Loucy (cell line): ENCODE data around the gene PUSL1.

Experiments used
- H2AFZ ChIP-seq: fragments of 200-600 bp; sonication (generic); 2 replicates; pipeline ENCODE4 v1.6.0; 2016; ENCODE audit warnings: antibody characterized with exemption, mild to moderate bottlenecking, low read length, moderate library complexity
- H3F3A ChIP-seq: fragments of 200-600 bp; 2 replicates; pipeline ENCODE4 v1.6.0; 2016; ENCODE audit warnings: antibody characterized with exemption, low read depth, mild to moderate bottlenecking
- H3K27me3 ChIP-seq: fragments of 200-600 bp; sonication (generic); 2 replicates; pipeline ENCODE4 v1.6.1; 2014; ENCODE audit warnings: low read length, mild to moderate bottlenecking; ENCODE audit not compliant: insufficient read depth, poor library complexity, severe bottlenecking
- H3K36me3 ChIP-seq: fragments of 200-600 bp; sonication (generic); 2 replicates; pipeline ENCODE4 v1.6.1; 2016; ENCODE audit warnings: low read length; ENCODE audit not compliant: insufficient read depth
- H3K4me1 ChIP-seq: fragments of 200-600 bp; sonication (generic); 2 replicates; pipeline ENCODE4 v1.5.1; 2014; ENCODE audit warnings: low read length, mild to moderate bottlenecking; ENCODE audit not compliant: insufficient read depth, poor library complexity, severe bottlenecking
- H3K4me2 ChIP-seq: fragments of 200-600 bp; sonication (generic); 2 replicates; pipeline ENCODE4 v1.6.0; 2014; ENCODE audit warnings: antibody characterized with exemption, low read length, low read depth, mild to moderate bottlenecking; ENCODE audit not compliant: poor library complexity, severe bottlenecking
- H3K4me3 ChIP-seq: fragments of 200-600 bp; sonication (generic); 2 replicates; pipeline ENCODE4 v1.5.1; 2014; ENCODE audit warnings: low read length, mild to moderate bottlenecking, mixed read lengths; ENCODE audit not compliant: poor library complexity, severe bottlenecking
- H3K79me2 ChIP-seq: fragments of 200-600 bp; sonication (generic); 2 replicates; pipeline ENCODE4 v1.6.1; 2014; ENCODE audit warnings: low read length; ENCODE audit not compliant: insufficient read depth
- H3K9ac ChIP-seq: fragments of 200-600 bp; sonication (generic); 2 replicates; pipeline ENCODE4 v1.6.0; 2014; ENCODE audit warnings: mild to moderate bottlenecking, low read depth, low read length, moderate library complexity; ENCODE audit not compliant: poor library complexity, severe bottlenecking
- H3K9me2 ChIP-seq: fragments of 200-600 bp; sonication (generic); replicated peaks from 2 replicates; pipeline ENCODE4 v1.6.1; 2016; ENCODE audit warnings: low read depth, low read length, mixed read lengths
- H3K9me3 ChIP-seq: fragments of 200-600 bp; sonication (generic); 2 replicates; pipeline ENCODE4 v1.6.1; 2014; ENCODE audit warnings: mild to moderate bottlenecking, antibody characterized with exemption, low read length, low read depth; ENCODE audit not compliant: insufficient read depth
- H4K20me1 ChIP-seq: fragments of 200-600 bp; sonication (generic); 2 replicates; pipeline ENCODE4 v1.6.0; 2014; ENCODE audit warnings: antibody characterized with exemption, low read length, mild to moderate bottlenecking; ENCODE audit not compliant: insufficient read depth, poor library complexity, severe bottlenecking
- EZH2phosphoT487 ChIP-seq: fragments of 200-600 bp; IDR thresholded peaks from 2 replicates; pipeline ENCODE4 v1.6.1; 2018; ENCODE audit warnings: antibody characterized with exemption, mild to moderate bottlenecking, moderate library complexity, borderline replicate concordance
- TF ChIP-seq, protein P1 (sequence below): fragments of 200-600 bp; sonication (generic); conservative IDR thresholded peaks from 2 replicates; pipeline ENCODE4 v1.5.1; 2014; ENCODE audit warnings: mild to moderate bottlenecking, antibody characterized with exemption, low read length

Gene PUSL1

DNA sequence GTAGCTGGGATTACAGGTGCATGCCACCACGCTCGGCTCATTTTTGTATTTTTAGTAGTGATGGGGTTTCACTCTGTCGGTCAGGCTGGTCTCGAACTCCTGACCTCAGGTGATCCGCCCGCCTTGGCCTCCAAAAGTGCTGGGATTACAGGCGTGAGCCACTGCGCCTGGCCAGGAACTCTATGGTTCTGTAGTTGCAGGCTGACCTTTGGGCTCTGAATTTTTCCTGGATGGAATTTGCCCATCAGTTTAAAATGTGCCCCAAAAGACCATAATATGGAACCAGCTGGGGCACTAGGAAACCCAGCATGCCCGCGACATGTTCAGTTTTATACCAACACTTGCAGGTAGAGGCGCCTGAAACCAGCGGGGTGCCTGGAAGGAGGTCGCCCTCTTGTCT lies 29.8 kb upstream of the PUSL1 start:
- Histone ChIP-seq H3K4me3 (no peak overlapping the region), H3K4me1 (peaks cover 10% of the 10 kb centered on the region), H3K9ac (no peak overlapping the region)

DNA sequence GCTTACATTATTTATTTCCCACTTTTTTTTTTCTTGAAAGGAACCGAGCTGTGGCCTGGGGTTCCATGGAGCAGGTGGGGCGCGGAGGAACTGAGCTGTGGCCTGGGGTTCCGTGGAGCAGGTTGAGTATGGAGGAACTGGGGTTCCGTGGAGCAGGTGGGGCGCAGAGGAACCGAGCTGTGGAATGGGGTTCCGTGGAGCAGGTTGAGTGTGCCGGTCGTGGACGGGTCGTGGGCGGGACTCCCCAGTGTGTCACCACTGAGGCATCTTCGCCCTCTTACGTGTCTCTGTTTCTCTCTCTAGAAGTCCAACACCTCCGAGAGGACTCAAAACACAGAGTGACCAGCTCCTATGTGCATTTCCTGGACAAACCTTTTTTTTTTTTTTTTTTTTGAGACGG lies 29.4 kb upstream of the PUSL1 start:
- Histone ChIP-seq H3F3A (no peaks in the 10 kb centered on the region), H3K9ac (no peak overlapping the region)

More for the DNA sequence above, 29.8 kb upstream of the PUSL1 start:
- no peaks in the 10 kb centered on the region for H3K36me3 ChIP-seq
- H3K79me2 ChIP-seq = peaks cover 9% of the 10 kb centered on the region; the same call in 1 of the 2 replicates
- no peaks in the 10 kb centered on the region for H3K9me2 ChIP-seq
- no peaks in the 10 kb centered on the region for H3F3A ChIP-seq
- no peaks in the 10 kb centered on the region for H3K27me3 ChIP-seq
- TF ChIP-seq, protein P1, sequence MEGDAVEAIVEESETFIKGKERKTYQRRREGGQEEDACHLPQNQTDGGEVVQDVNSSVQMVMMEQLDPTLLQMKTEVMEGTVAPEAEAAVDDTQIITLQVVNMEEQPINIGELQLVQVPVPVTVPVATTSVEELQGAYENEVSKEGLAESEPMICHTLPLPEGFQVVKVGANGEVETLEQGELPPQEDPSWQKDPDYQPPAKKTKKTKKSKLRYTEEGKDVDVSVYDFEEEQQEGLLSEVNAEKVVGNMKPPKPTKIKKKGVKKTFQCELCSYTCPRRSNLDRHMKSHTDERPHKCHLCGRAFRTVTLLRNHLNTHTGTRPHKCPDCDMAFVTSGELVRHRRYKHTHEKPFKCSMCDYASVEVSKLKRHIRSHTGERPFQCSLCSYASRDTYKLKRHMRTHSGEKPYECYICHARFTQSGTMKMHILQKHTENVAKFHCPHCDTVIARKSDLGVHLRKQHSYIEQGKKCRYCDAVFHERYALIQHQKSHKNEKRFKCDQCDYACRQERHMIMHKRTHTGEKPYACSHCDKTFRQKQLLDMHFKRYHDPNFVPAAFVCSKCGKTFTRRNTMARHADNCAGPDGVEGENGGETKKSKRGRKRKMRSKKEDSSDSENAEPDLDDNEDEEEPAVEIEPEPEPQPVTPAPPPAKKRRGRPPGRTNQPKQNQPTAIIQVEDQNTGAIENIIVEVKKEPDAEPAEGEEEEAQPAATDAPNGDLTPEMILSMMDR = no peak
- TF ChIP-seq EZH2phosphoT487 = no peak
- no peak overlapping the region for H3K4me2 ChIP-seq
- no peaks in the 10 kb centered on the region for H4K20me1 ChIP-seq
- no peaks in the 10 kb centered on the region for H3K9me3 ChIP-seq
- H2AFZ ChIP-seq = no peak overlapping the region

DNA sequence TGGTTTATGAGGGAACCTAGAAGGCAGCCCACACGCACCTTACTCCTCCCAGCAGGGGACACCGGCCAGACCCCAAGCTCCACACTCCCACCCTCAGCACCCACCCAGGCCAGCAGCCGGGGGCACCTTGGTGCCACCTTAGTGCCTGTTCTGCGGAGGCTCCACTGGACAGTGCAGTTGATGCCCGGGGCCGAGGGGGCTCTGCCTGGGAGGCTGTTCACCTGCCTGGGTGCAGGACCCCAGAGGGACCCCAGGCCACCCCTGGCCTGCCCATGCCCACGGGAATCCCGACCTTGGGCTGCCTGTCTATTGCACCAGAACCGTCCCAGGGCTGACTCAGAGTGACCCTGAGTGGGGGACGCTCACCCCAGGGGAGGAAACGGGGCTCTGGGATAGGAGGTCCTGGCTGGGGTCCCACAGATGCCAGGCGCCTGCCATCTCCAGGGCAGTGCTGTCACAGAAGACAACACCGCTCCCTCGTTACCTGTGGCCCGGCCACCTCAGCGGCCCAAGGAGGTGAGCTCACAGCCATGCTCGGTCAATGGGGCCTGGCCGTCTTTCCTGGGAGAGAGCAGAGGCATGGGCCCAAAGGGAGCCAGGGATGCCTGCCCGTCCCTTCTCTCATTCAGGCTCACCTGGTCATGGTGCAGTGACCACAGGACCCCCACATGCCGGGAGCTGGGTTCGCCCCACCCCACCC lies 27.5 kb upstream of the PUSL1 start:
- no peak overlapping the region for H3K4me3 ChIP-seq
- no peaks in the 10 kb centered on the region for H4K20me1 ChIP-seq
- H3K27me3 ChIP-seq = no peaks in the 10 kb centered on the region
- no peaks in the 10 kb centered on the region for H3K36me3 ChIP-seq
- no peaks in the 10 kb centered on the region for H3K9me3 ChIP-seq
- no peak overlapping the region for H2AFZ ChIP-seq
- H3K79me2 ChIP-seq = no peaks in the 10 kb centered on the region
- no peak for TF ChIP-seq EZH2phosphoT487
- TF ChIP-seq, protein P1 = no peak
- no peaks in the 10 kb centered on the region for H3K4me1 ChIP-seq
- no peaks in the 10 kb centered on the region for H3K9me2 ChIP-seq
- no peak overlapping the region for H3K4me2 ChIP-seq
- no peak overlapping the region for H3K9ac ChIP-seq
- no peaks in the 10 kb centered on the region for H3F3A ChIP-seq

More for the DNA sequence above, 29.4 kb upstream of the PUSL1 start:
- no peaks in the 10 kb centered on the region for H3K36me3 ChIP-seq
- no peaks in the 10 kb centered on the region for H4K20me1 ChIP-seq
- no peak for TF ChIP-seq EZH2phosphoT487
- TF ChIP-seq, protein P1 = no peak
- H3K9me3 ChIP-seq = no peaks in the 10 kb centered on the region
- no peaks in the 10 kb centered on the region for H3K27me3 ChIP-seq
- no peak overlapping the region for H2AFZ ChIP-seq
- H3K4me2 ChIP-seq = no peak overlapping the region
- peaks cover 9% of the 10 kb centered on the region for H3K4me1 ChIP-seq
- peaks cover 8% of the 10 kb centered on the region; the same call in 1 of the 2 replicates for H3K79me2 ChIP-seq
- H3K4me3 ChIP-seq = no peak overlapping the region
- no peaks in the 10 kb centered on the region for H3K9me2 ChIP-seq
